SK-N-SH treated with all-trans-retinoic acid at 6 μM for 48 hours (cell line): ENCODE results near the gene HUS1.

Source experiments
- ATAC-seq: fragments of 200-7000 bp; cut with Tn5 transposase; 3 replicates; pipeline ENCODE4 v1.9.1; 2020; ENCODE audit warnings: mild to moderate bottlenecking, moderate library complexity
- ARNTL ChIP-seq: fragments of 450-650 bp; formaldehyde crosslinking; IDR thresholded peaks from 2 replicates; pipeline ENCODE4 v1.5.0; 2020; ENCODE audit warnings: low read depth, mild to moderate bottlenecking, moderate library complexity, borderline replicate concordance
- BACH2 ChIP-seq: fragments of 250-450 bp; sonication (Bioruptor Pico); IDR thresholded peaks from 2 replicates; pipeline ENCODE4 v1.9.0; 2021; ENCODE audit warnings: mild to moderate bottlenecking, borderline replicate concordance
- CREB5 ChIP-seq: fragments of 250-450 bp; sonication (Bioruptor Pico); IDR thresholded peaks from 2 replicates; pipeline ENCODE4 v1.5.1; 2020; ENCODE audit warnings: low read depth, mild to moderate bottlenecking, moderate library complexity
- CSDC2 ChIP-seq: fragments of 250-450 bp; sonication (Bioruptor Pico); IDR thresholded peaks from 2 replicates; pipeline ENCODE4 v1.5.0; 2020; ENCODE audit warnings: mild to moderate bottlenecking, moderate library complexity
- ESRRG ChIP-seq: fragments of 250-450 bp; sonication (Bioruptor Pico); IDR thresholded peaks from 2 replicates; pipeline ENCODE4 v1.6.1; 2021; ENCODE audit warnings: mild to moderate bottlenecking
- GLIS3 ChIP-seq: fragments of 250-450 bp; sonication (Bioruptor Pico); IDR thresholded peaks from 2 replicates; pipeline ENCODE4 v1.5.0; 2020; ENCODE audit warnings: mild to moderate bottlenecking, moderate library complexity
- ISL1 ChIP-seq: fragments of 250-450 bp; sonication (Bioruptor Pico); IDR thresholded peaks from 2 replicates; pipeline ENCODE4 v2.1.2; 2022; ENCODE audit warnings: mild to moderate bottlenecking, moderate library complexity
- OSR1 ChIP-seq: fragments of 250-450 bp; sonication (Bioruptor Pico); IDR thresholded peaks from 2 replicates; pipeline ENCODE4 v1.8.0; 2022; ENCODE audit warnings: moderate library complexity, mild to moderate bottlenecking, inconsistent platforms
- PATZ1 ChIP-seq: fragments of 250-450 bp; sonication (Bioruptor Pico); IDR thresholded peaks from 2 replicates; pipeline ENCODE4 v1.8.0; 2020; ENCODE audit warnings: mild to moderate bottlenecking, moderate library complexity, borderline replicate concordance
- POU6F1 ChIP-seq: fragments of 250-450 bp; sonication (Bioruptor Pico); IDR thresholded peaks from 2 replicates; pipeline ENCODE4 v1.8.0; 2021; ENCODE audit warnings: low read depth, mild to moderate bottlenecking, moderate library complexity, borderline replicate concordance
- PPARA ChIP-seq: fragments of 250-450 bp; sonication (Bioruptor Pico); IDR thresholded peaks from 2 replicates; pipeline ENCODE4 v1.5.0; 2020; ENCODE audit warnings: mild to moderate bottlenecking, borderline replicate concordance
- RARB ChIP-seq: fragments of 250-450 bp; sonication (Bioruptor Pico); IDR thresholded peaks from 2 replicates; pipeline ENCODE4 v1.8.0; 2021; ENCODE audit warnings: mild to moderate bottlenecking, moderate library complexity
- SNAI2 ChIP-seq: fragments of 250-450 bp; sonication (Bioruptor Pico); IDR thresholded peaks from 2 replicates; pipeline ENCODE4 v1.5.0; 2020; ENCODE audit warnings: mild to moderate bottlenecking, moderate library complexity
- TCF4 ChIP-seq: fragments of 250-450 bp; sonication (Bioruptor Pico); IDR thresholded peaks from 2 replicates; pipeline ENCODE4 v1.8.0; 2021; ENCODE audit warnings: mild to moderate bottlenecking, moderate library complexity, borderline replicate concordance
- TOX ChIP-seq: fragments of 250-450 bp; sonication (Bioruptor Pico); IDR thresholded peaks from 2 replicates; pipeline ENCODE4 v1.8.0; 2021; ENCODE audit warnings: mild to moderate bottlenecking, moderate library complexity, borderline replicate concordance
- TSHZ2 ChIP-seq: fragments of 250-450 bp; sonication (Bioruptor Pico); IDR thresholded peaks from 2 replicates; pipeline ENCODE4 v1.5.0; 2020; ENCODE audit warnings: mild to moderate bottlenecking, moderate library complexity
- ZC3H10 ChIP-seq: fragments of 250-450 bp; sonication (Bioruptor Pico); IDR thresholded peaks from 2 replicates; pipeline ENCODE4 v1.5.1; 2021; ENCODE audit warnings: mild to moderate bottlenecking, moderate library complexity
- ZFP3 ChIP-seq: fragments of 250-450 bp; sonication (Bioruptor Pico); IDR thresholded peaks from 2 replicates; pipeline ENCODE4 v1.5.0; 2020; ENCODE audit warnings: mild to moderate bottlenecking, moderate library complexity
- ZFP30 ChIP-seq: fragments of 450-650 bp; formaldehyde crosslinking; IDR thresholded peaks from 2 replicates; pipeline ENCODE4 v1.5.0; 2022; ENCODE audit warnings: mild to moderate bottlenecking, moderate library complexity
- ZNF565 ChIP-seq: fragments of 450-650 bp; formaldehyde crosslinking; conservative IDR thresholded peaks from 2 replicates; pipeline ENCODE4 v1.5.0; 2020; ENCODE audit warnings: low read depth, mild to moderate bottlenecking, moderate library complexity
- ZNF70 ChIP-seq: fragments of 450-650 bp; formaldehyde crosslinking; IDR thresholded peaks from 2 replicates; pipeline ENCODE4 v1.5.0; 2020; ENCODE audit warnings: mild to moderate bottlenecking, moderate library complexity
- ZNF8 ChIP-seq: fragments of 450-650 bp; formaldehyde crosslinking; IDR thresholded peaks from 2 replicates; pipeline ENCODE4 v1.5.0; 2020; ENCODE audit warnings: mild to moderate bottlenecking, moderate library complexity

HUS1 gene

GRCh38 chr7:47965456-47965855 is 14.0 kb downstream of the HUS1 start:
- ATAC-seq = no peak

GRCh38 chr7:47962262-47962661 is 17.2 kb downstream of the HUS1 start:
- no peak for ATAC-seq
- no peak for TF ChIP-seq ZNF565
- no peak for TF ChIP-seq PATZ1 (CRISPR knock-in tag)
- TF ChIP-seq GLIS3 (CRISPR knock-in tag) = no peak
- TF ChIP-seq TOX (CRISPR knock-in tag) = no peak
- TF ChIP-seq ZC3H10 (CRISPR knock-in tag) = no peak
- no peak for TF ChIP-seq SNAI2 (CRISPR knock-in tag)
- no peak for TF ChIP-seq ARNTL (CRISPR knock-in tag)
- no peak for TF ChIP-seq OSR1 (CRISPR knock-in tag)
- TF ChIP-seq CSDC2 = no peak
- TF ChIP-seq ZNF70 (CRISPR knock-in tag) = no peak
- no peak for TF ChIP-seq CREB5 (CRISPR knock-in tag)
- no peak for TF ChIP-seq PPARA (CRISPR knock-in tag)
- no peak for TF ChIP-seq BACH2 (CRISPR knock-in tag)
- no peak for TF ChIP-seq ZFP30 (CRISPR knock-in tag)
- TF ChIP-seq ZNF8 (CRISPR knock-in tag) = no peak
- TF ChIP-seq ESRRG (CRISPR knock-in tag) = no peak
- TF ChIP-seq TSHZ2 (CRISPR knock-in tag) = no peak
- TF ChIP-seq TCF4 (CRISPR knock-in tag) = no peak

More at GRCh38 chr7:47965456-47965855, 14.0 kb downstream of the HUS1 start:
- TF ChIP-seq ZC3H10 (CRISPR knock-in tag) (no peak), ZFP30 (CRISPR knock-in tag) (no peak), ZNF565 (no peak), RARB (CRISPR knock-in tag) (no peak), OSR1 (CRISPR knock-in tag) (no peak), BACH2 (CRISPR knock-in tag) (no peak), TSHZ2 (CRISPR knock-in tag) (no peak), ZFP3 (no peak)

DNA sequence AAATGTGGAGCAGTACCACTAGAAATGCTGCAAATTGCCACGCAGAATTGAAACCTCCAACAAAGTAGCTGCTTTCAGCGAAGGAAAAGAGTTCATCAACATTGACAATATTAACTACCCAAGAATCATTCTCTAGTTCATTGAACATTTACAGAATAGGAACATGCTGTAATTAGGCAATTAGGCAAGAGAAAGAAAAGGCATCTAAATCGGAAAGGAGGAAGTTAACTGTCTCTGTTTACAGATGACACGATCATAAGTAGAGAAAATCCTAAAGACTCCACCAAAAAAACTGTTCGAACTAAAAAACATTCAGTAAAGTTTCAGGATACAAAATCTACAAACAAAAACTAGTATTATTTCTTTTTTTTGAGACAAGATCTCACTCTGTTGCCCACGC is 22.3 kb downstream of the HUS1 start:
- no peak for TF ChIP-seq ZNF565
- TF ChIP-seq ARNTL (CRISPR knock-in tag) = no peak
- no peak for ATAC-seq

DNA sequence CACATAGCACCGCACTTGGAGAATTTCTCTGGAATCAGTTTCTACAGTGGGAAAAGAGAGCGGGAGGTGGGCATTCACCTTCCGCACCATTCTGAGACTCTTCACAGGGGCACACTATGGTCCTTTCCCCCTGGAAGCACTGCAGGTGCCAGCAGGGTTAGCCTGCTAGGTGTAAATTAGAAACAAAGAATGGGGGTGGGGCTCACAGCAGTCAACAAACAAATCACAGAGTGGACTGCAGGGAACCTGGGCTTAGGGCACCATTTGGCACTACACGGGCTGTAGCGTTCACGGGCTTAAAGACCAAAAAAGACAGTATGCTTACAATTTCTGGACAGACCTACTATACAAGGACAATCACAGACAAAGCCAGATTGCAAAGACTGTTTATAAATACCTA is 23.2 kb downstream of the HUS1 start:
- no peak for ATAC-seq
- TF ChIP-seq ZNF70 (CRISPR knock-in tag) (no peak), ZFP3 (no peak), ZNF8 (CRISPR knock-in tag) (no peak), TOX (CRISPR knock-in tag) (no peak), TSHZ2 (CRISPR knock-in tag) (no peak), POU6F1 (CRISPR knock-in tag) (no peak), ZC3H10 (CRISPR knock-in tag) (no peak), ARNTL (CRISPR knock-in tag) (no peak), ESRRG (CRISPR knock-in tag) (no peak), TCF4 (CRISPR knock-in tag) (no peak), CSDC2 (no peak), ISL1 (CRISPR knock-in tag) (no peak)
